Eye (tissue), 1 donor: Measurements from ENCODE around the gene NSG1.
"Not testable (repeated sequence)": the region's sequence is repeated elsewhere in the genome, so short reads cannot be mapped to it uniquely, and the experiment has no call there.

ENCODE experiments used
- DNase-seq: peaks from one replicate; pipeline ENCODE4 v3.0.0-alpha.2; 2015

NSG1 gene

DNA sequence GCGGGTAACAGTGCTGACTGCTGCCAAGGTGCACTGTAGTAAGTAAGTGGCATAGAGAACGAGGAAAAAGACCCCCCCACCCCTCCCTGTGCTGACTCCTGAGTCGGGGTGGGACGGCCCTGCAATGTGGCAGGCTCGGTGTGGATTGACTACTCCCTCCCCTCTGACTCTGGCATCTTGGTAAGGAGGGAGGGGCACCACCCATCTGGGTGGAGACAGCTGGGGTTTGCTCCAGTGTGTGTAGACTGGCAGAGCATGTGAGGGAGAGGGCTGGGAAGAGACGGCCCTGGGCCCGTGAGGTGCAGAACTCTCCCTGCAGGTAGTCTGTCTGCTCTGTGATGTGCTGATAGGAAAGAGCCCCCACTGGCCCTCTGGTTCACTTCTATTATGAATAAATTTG, 31.0 kb downstream of the NSG1 start:
- DNase-seq: no peak

DNA sequence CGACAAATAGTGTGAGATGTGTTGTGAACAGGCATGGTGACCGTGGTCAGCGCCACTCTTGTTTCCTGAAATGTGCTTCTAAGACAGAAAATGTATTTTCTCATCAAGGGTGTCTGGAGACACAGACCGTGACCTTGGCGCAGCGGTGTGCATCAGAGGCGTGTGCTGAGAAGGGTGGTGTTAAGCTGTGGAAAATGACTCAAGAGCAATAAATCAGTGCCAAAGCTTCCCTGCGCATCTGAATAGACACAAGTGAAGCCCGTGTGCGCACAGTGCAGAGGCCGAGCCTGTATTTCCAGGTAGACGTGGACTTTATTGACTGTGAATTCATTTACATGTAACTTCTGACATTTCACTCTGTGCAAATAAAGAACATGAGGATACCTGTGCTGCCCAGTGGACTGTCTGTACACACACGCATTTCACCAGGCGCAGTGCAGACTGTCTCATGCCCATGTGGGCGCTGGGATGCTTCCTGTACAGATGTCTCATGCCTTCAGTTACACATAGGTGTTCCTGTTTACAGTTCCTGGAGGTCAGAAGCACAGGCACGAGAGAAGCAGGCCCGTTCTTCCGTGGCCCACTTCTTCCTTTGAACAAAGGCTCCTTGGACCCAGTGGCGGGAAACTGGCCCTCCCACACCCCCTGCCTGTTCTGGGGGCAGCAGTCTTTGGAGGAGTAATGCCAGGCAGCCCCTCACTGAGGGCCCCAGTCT, 31.9 kb downstream of the NSG1 start:
- no peak for DNase-seq

DNA sequence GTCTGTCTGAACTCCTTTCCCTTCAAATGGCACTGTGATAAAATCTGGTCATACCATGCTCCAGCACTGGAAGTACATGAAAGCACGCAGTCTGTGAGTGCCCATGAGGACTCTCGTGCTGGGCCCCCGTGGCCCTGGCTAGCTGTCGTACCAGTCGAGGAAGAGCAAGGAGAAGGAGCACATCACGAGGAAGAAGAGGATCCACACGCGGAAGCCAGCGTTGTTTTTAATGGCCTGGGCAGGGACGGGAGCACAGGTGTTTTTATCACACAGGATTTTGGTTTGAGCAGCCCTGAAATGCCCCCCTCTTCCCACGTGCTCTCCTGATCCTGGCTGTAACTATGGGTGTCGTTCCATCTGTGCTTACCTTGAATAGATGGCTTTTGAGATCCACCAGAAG, 33.0 kb downstream of the NSG1 start:
- DNase-seq: no peak

GRCh38 chr4:4420421-4420820, 33.5 kb downstream of the NSG1 start:
- no peak for DNase-seq

- DNase-seq: no peak
Measured at GRCh38 chr4:4421356-4421755, 34.5 kb downstream of the NSG1 start.

DNA sequence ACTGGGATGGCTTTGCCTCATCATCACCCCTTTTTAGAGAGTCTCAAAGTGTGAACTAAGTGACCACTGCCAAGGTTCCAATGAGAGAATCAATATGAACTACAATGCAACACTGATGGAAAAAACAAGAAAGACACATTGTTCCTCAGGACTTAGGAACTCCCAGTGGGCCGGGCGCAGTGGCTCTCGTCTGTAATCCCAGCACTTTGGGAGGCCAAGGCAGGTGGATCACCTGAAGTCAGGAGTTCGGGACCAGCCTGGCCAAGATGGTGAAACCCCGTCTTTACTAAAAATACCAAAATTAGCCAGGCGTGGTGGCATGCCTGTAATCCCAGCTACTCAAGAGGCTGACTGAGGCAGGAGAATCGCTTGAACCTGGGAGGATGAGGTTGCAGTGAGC, 35.2 kb downstream of the NSG1 start:
- not testable (repeated sequence) for DNase-seq

- no peak for DNase-seq
Measured at GRCh38 chr4:4422856-4423499, 36.1 kb downstream of the NSG1 start.

DNA sequence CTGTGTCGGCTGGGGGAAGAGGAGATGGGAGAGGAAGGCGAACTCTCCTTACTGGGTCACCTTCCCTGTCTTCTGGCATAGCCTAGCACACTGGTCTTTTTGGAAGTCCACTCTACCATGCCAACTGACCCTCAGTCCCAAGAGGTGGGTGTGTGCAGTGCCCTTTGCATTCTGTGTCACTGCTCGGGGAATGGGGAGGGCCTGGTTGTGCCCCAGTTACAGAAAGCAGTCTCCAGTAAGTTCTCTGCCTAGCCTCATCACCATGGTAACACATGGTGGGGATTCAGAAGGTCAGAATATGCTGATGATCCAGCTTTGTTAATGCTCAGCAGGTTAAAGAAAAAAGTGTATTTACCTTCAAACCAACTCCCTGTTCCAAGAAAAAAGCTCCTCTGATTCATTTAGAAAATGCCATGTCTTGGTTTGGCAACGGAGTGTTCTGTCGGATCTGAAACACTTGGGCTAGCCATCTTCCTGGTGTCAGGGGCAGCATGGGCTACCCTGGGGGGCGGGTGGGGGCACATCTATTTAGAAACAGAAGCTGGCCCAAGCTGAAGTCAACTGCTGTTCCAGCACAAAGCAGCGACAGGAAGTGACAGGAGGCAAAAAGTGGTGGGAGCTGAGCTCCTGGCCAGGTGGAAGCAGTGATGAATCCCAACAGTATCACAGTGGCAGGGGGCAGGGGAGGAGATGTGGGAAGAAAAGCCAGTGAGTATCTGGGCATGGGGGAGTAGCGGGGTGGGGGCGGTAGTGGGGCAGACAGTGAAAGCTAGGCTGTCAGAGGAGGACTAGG, 37.0 kb downstream of the NSG1 start:
- DNase-seq: no peak

GRCh38 chr4:4424499-4425115, 37.7 kb downstream of the NSG1 start:
- DNase-seq: no peak

DNA sequence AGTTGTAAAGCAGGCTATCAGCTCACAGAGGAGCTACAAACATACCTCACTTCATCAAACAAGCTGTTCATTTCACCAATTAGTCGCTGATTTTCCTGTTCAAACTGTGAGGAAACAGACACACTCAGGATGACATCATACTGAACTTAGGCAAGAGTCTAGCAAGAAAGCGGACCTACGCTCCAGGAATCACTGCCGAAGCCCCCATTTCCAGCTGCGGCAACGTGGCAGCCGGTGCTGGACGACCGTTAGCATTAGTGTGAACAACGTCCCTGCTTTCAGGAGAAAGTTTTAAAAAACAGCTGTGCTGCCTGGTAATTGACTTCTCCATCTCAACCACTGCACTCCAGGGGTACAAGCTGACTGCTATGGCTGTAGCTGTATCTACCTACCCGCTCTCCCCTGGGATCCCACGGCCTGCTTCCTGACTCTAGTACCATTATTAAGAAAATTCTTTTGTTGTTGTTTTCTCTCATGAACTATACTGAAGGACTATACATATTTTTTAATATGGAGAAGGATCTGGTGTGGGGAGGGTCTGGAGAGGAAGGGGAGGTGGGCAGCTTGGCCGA, 38.3 kb downstream of the NSG1 start:
- DNase-seq: no peak

- DNase-seq: no peak
Measured at GRCh38 chr4:4425696-4426095, 38.8 kb downstream of the NSG1 start.

DNA sequence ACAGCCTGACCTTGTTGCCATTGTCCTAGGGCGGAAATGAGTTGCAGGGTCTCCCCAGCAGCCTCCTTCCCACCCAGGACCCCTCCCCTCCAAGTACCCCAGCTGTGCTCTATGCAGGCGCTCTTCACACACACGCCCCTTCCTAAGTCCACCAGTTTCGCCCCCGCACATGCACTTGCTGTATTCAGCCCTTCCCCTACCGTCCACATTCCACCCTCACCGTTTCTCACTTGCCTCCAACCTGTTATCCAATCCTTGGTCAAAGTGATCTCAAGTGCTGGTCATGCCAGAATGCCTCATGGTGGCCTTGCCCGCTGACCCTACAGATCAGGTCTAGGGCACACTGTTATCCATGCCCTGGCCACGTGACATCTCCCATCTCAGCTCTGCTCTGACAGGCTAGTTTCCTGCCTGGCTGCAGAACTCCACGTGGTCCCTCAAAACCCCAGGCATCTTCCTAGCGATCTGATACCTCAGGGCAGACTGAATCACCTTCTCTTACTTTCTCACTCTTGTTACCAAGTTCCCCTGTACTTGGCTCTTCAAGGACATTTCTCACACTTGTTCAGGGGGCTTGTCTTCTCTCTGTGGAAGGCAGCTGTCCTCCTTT, 39.7 kb downstream of the NSG1 start:
- DNase-seq: no peak

DNA sequence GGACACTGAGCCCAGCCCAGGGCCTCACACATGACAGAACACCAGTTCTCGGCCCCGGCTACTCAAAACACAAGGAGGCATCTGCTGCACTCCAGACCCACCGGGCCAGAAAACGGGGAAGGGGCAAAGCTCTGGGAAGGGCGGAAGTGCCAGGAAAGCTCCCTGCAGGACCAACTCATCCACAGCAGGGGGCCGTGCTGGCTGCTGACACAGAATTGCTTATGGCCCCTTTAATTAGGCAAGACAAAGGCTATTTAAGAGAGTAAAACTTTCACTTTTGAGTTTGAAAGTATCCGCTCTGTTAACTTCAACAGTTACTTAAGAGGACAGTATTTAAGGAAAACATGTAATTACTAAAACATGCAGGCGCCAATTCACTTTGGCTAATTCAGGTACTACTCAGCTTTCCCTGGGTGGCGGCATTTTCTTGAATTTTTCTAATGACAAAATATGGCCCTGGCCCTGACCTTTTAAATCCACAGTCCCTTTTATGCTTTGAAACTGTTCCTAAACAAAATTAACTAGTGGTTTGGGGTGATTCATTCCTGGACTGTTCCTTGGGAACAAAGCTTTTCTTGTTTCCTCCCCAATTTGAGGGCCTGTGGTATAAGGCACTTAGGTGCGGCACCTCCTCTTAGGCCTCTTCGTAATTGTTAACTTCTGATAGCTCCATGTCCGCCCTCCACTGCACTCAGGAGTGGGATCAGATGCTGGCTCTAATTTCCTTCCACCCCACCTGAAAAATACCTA, 40.4 kb downstream of the NSG1 start:
- peak; percentile 67 for DNase-seq

DNA sequence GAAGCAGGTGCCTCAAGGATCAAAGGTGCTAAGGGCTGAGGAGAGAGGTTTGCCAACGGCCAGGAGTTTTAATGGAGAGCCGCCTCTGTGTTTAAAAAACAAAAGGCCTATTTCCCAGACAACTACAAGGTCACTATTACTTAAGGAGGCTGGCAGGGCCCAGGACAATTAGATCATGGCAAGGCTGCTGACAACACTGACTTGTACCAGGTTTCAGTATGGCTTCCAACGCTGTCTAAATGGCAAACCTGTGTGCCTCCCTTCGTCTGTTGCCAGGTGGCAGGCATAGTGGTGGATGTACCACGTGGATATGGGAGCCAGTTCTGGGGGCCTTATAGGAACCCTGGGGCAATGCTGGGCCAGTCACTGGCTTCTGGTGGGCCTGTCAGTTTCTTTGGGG, 41.0 kb downstream of the NSG1 start:
- DNase-seq: no peak

GRCh38 chr4:4428966-4429875, 42.3 kb downstream of the NSG1 start:
- no peak for DNase-seq

GRCh38 chr4:4430492-4431195, 43.7 kb downstream of the NSG1 start:
- DNase-seq: peak; percentile 86

DNA sequence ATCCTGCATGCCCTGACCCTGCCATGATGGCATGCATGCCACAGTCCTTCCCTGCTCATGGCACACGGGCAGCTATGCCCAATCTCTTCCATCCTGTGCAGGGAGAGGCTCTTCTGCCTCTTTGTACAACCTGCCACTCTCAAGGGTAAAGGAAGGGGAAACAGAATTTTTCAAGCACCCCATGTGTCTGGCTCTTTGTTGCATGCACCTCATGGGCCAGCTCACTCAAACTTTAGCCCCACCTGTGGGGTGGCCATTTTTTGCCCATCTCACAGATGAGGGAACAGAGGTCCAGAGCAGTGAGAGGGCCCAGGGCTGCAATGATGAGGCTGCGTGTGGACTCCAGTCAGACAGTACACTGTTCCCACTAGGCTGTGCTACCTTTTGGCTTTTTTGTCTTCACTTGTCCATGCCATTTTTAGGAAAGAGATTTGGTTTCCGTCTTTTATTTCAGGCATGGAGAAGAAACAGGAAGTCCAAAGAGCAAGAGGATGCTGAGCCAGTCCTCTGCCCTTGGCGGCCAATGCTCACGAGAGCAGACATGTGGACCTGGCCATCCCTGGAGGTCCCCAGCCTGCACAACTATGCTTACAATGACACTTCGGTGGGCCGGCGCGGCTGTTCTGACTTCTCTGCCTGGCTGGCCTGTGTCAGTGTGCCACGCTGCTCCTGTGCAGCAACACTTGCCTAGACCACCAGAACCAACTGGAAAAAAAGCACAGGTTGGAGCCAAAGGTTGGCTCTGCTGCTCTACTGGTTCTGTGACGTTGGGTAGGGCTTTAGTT, 45.6 kb downstream of the NSG1 start:
- DNase-seq: no peak

DNA sequence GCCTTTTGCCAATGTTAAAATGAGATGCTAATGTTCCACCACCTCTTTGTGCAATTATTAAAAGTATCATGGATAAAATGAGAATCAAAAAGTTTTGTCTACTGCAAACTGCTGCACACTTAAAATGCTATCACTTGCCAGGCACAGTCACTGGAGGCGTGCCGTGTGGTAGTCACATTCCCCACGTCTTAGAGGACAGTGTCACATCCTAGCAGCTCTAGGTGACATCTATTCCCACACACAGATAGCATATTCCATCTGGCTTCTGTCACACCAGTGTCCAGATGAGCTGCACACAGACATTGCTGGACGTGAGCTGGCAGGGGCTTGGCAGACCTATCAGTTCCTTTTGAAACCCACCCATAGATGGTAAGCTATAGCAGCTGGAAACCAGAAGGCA, 47.0 kb downstream of the NSG1 start:
- no peak for DNase-seq

- no peak for DNase-seq
Measured at GRCh38 chr4:4436244-4436823, 49.4 kb downstream of the NSG1 start.
